Loucy (cell line): ENCODE data around the gene TMEM269.

Experiments used
- H2AFZ ChIP-seq: fragments of 200-600 bp; sonication (generic); 2 replicates; pipeline ENCODE4 v1.6.0; 2016; ENCODE audit warnings: antibody characterized with exemption, mild to moderate bottlenecking, low read length, moderate library complexity
- H3F3A ChIP-seq: fragments of 200-600 bp; 2 replicates; pipeline ENCODE4 v1.6.0; 2016; ENCODE audit warnings: antibody characterized with exemption, low read depth, mild to moderate bottlenecking
- H3K27me3 ChIP-seq: fragments of 200-600 bp; sonication (generic); 2 replicates; pipeline ENCODE4 v1.6.1; 2014; ENCODE audit warnings: low read length, mild to moderate bottlenecking; ENCODE audit not compliant: insufficient read depth, poor library complexity, severe bottlenecking
- H3K36me3 ChIP-seq: fragments of 200-600 bp; sonication (generic); 2 replicates; pipeline ENCODE4 v1.6.1; 2016; ENCODE audit warnings: low read length; ENCODE audit not compliant: insufficient read depth
- H3K4me1 ChIP-seq: fragments of 200-600 bp; sonication (generic); 2 replicates; pipeline ENCODE4 v1.5.1; 2014; ENCODE audit warnings: low read length, mild to moderate bottlenecking; ENCODE audit not compliant: insufficient read depth, poor library complexity, severe bottlenecking
- H3K4me2 ChIP-seq: fragments of 200-600 bp; sonication (generic); 2 replicates; pipeline ENCODE4 v1.6.0; 2014; ENCODE audit warnings: antibody characterized with exemption, low read length, low read depth, mild to moderate bottlenecking; ENCODE audit not compliant: poor library complexity, severe bottlenecking
- H3K4me3 ChIP-seq: fragments of 200-600 bp; sonication (generic); 2 replicates; pipeline ENCODE4 v1.5.1; 2014; ENCODE audit warnings: low read length, mild to moderate bottlenecking, mixed read lengths; ENCODE audit not compliant: poor library complexity, severe bottlenecking
- H3K79me2 ChIP-seq: fragments of 200-600 bp; sonication (generic); 2 replicates; pipeline ENCODE4 v1.6.1; 2014; ENCODE audit warnings: low read length; ENCODE audit not compliant: insufficient read depth
- H3K9ac ChIP-seq: fragments of 200-600 bp; sonication (generic); 2 replicates; pipeline ENCODE4 v1.6.0; 2014; ENCODE audit warnings: mild to moderate bottlenecking, low read depth, low read length, moderate library complexity; ENCODE audit not compliant: poor library complexity, severe bottlenecking
- H3K9me2 ChIP-seq: fragments of 200-600 bp; sonication (generic); replicated peaks from 2 replicates; pipeline ENCODE4 v1.6.1; 2016; ENCODE audit warnings: low read depth, low read length, mixed read lengths
- H3K9me3 ChIP-seq: fragments of 200-600 bp; sonication (generic); 2 replicates; pipeline ENCODE4 v1.6.1; 2014; ENCODE audit warnings: mild to moderate bottlenecking, antibody characterized with exemption, low read length, low read depth; ENCODE audit not compliant: insufficient read depth
- H4K20me1 ChIP-seq: fragments of 200-600 bp; sonication (generic); 2 replicates; pipeline ENCODE4 v1.6.0; 2014; ENCODE audit warnings: antibody characterized with exemption, low read length, mild to moderate bottlenecking; ENCODE audit not compliant: insufficient read depth, poor library complexity, severe bottlenecking
- EZH2phosphoT487 ChIP-seq: fragments of 200-600 bp; IDR thresholded peaks from 2 replicates; pipeline ENCODE4 v1.6.1; 2018; ENCODE audit warnings: antibody characterized with exemption, mild to moderate bottlenecking, moderate library complexity, borderline replicate concordance
- TF ChIP-seq, protein P1 (sequence below): fragments of 200-600 bp; sonication (generic); conservative IDR thresholded peaks from 2 replicates; pipeline ENCODE4 v1.5.1; 2014; ENCODE audit warnings: mild to moderate bottlenecking, antibody characterized with exemption, low read length

TMEM269 gene, protein sequence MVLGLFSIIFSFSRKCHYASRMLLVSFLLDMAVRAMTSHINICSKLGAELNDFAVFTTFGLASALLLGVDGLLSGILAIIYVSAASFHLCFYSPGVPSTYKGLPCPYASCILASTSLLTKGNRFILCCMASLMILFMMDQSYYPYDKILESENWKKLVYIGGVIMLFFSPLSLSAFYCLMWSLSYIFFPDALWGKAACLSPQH

DNA sequence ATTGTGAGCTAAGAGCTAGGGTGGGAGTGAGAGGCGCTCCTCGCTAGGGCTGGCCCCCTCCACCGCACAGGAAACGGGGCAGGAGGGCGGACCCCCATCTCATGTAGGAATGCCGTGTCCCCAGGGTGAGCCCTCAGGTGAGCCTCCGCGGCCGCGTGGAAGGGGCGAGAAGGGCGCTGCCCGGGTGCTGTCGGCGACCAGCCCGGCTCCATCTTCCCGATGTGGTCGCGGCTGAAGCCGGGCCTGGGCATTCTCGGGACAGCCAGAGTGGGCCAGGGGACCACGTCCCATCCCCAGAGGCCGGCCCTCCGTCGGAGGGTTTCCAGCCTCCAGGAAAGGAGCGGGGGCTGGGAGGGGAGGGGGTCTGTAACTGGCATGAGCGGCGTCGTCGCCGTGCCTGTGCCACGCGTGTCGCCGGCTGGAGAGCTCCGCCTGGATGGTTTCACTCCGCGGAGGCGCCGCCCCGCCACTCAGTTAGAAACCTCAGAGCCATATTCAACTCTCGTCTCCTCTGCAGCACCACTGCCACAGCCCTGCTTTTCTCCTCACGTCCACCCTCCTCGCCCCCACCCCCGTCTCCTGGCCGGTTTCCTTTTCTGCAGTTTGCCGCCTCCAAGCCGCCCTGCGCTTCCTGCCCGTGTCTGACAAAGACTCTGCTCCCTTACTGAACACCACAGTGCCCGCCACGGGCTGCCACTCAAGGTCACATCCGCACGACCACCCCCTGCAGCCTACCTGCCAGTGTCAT lies at the start of gene TMEM269:
TMEM269 (plus strand) TSS at position 46 of the 748 bp plus-strand sequence. CDS start 4,903 bp downstream, outside the sequence.
- no peak within 1 kb of the TSS for H3K4me2 ChIP-seq

DNA sequence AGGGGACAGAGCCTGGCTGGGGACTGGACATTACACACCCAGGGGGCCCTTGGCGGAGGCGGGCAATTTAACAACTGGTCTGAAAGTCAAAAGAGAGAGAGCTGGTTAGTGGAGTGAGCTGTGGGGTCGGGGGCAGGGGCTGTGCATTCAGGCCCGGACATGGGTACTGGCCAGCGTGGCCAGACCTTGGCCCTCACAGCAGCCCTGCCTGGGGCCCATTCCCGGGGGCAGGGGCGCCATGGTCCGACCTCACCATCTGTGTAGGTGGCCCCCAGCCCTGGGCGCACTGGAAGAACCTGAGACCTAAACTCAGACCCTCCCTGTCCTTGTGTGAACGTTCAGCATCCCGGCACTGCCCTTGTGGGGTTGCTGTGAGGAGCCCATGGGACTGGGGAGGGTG lies 49.7 kb upstream of the TMEM269 start:
- Histone ChIP-seq H2AFZ (no peak overlapping the region), H3K9ac (no peak overlapping the region), H3K9me2 (no peaks in the 10 kb centered on the region), H3K36me3 (no peaks in the 10 kb centered on the region), H3K4me2 (no peak overlapping the region), H3K4me3 (no peak overlapping the region), H3K4me1 (peaks cover 11% of the 10 kb centered on the region), H3K9me3 (no peaks in the 10 kb centered on the region), H4K20me1 (no peaks in the 10 kb centered on the region), H3F3A (no peaks in the 10 kb centered on the region), H3K79me2 (no peaks in the 10 kb centered on the region), H3K27me3 (no peaks in the 10 kb centered on the region)
- TF ChIP-seq, protein P1, sequence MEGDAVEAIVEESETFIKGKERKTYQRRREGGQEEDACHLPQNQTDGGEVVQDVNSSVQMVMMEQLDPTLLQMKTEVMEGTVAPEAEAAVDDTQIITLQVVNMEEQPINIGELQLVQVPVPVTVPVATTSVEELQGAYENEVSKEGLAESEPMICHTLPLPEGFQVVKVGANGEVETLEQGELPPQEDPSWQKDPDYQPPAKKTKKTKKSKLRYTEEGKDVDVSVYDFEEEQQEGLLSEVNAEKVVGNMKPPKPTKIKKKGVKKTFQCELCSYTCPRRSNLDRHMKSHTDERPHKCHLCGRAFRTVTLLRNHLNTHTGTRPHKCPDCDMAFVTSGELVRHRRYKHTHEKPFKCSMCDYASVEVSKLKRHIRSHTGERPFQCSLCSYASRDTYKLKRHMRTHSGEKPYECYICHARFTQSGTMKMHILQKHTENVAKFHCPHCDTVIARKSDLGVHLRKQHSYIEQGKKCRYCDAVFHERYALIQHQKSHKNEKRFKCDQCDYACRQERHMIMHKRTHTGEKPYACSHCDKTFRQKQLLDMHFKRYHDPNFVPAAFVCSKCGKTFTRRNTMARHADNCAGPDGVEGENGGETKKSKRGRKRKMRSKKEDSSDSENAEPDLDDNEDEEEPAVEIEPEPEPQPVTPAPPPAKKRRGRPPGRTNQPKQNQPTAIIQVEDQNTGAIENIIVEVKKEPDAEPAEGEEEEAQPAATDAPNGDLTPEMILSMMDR, result no peak

More for the DNA sequence above, at the start of gene TMEM269:
- H3K27me3 ChIP-seq, result no peaks in the 10 kb centered on the region
- H4K20me1 ChIP-seq, result no peaks in the 10 kb centered on the region
- no peaks in the 10 kb centered on the region for H3K4me1 ChIP-seq
- no peak within 1 kb of the TSS for H2AFZ ChIP-seq
- H3K9me3 ChIP-seq, result no peaks in the 10 kb centered on the region
- no peaks in the 10 kb centered on the region for H3K36me3 ChIP-seq
- TF ChIP-seq, protein P1, result no peak
- TF ChIP-seq EZH2phosphoT487, result no peak
- H3K79me2 ChIP-seq, result no peaks in the 10 kb centered on the region
- H3K4me3 ChIP-seq, result no peak within 1 kb of the TSS
- no peaks in the 10 kb centered on the region for H3F3A ChIP-seq
- H3K9ac ChIP-seq, result no peak within 1 kb of the TSS
- H3K9me2 ChIP-seq, result no peaks in the 10 kb centered on the region

DNA sequence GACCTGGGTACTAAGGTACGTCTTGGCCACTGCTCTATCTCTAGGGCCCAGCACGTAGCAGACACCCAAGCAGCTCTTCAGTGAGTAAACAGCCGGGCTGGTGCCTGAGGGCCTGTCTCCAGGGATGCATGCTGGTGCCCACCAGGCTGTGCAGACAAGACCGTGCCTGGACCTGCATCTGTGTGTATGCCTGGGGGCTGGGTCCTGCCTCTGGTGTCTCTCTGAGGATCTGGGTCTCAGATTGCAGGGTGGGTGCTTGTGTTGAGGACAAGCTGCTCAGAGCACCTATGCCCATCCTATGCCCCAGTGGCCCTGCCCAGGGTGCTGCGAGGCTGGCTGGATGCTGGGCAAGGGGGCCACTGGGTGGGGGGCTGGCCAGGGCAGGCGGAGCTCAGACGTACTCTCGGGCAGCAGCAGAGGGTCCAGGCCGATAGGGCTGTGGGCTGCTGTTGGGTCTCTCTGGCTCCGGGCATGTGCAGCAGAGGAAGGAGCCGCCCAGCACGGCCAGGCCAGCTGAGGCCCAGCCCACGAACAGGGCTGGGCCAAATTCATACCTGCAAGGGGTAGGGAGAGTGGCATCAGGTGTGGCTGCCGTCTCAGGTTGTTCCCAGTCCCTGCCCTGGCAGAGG lies 49.2 kb upstream of the TMEM269 start:
- Histone ChIP-seq H3K9me3 (no peaks in the 10 kb centered on the region), H3K4me1 (peaks cover 11% of the 10 kb centered on the region), H3F3A (no peaks in the 10 kb centered on the region), H4K20me1 (no peaks in the 10 kb centered on the region), H2AFZ (no peak overlapping the region), H3K9me2 (no peaks in the 10 kb centered on the region), H3K79me2 (no peaks in the 10 kb centered on the region), H3K27me3 (no peaks in the 10 kb centered on the region), H3K4me2 (no peak overlapping the region), H3K36me3 (no peaks in the 10 kb centered on the region), H3K9ac (no peak overlapping the region), H3K4me3 (no peak overlapping the region)
- TF ChIP-seq EZH2phosphoT487, result no peak
- TF ChIP-seq, protein P1, result no peak
